HepG2 (cell line): ENCODE data around the gene PYGB. TPM values are rescaled to one million over a fixed set of nuclear protein-coding genes. Genes with fewer than 3 reads are reported as not detected.

Source experiments
- FOXC1 ChIP-seq: sonication (generic); formaldehyde crosslinking; IDR thresholded peaks from 2 replicates; pipeline ENCODE4 v1.8.0; 2022; ENCODE audit warnings: mild to moderate bottlenecking, missing genetic modification reagents, borderline replicate concordance
- HNF4A ChIP-seq: sonication (generic); formaldehyde crosslinking; IDR thresholded peaks from 2 replicates; pipeline ENCODE4 v1.4.0; 2020; ENCODE audit warnings: missing genetic modification reagents
- JARID2 ChIP-seq: sonication (generic); formaldehyde crosslinking; IDR thresholded peaks from 2 replicates; pipeline ENCODE4 v1.8.1; 2023; ENCODE audit warnings: missing genetic modification reagents, inconsistent platforms; ENCODE audit not compliant: insufficient replicate concordance
- PAF1 ChIP-seq: IDR thresholded peaks from 2 replicates; pipeline ENCODE4 v1.6.1; 2016; ENCODE audit warnings: missing genetic modification reagents, missing compliant biosample characterization
- PAWR ChIP-seq: sonication (generic); formaldehyde crosslinking; IDR thresholded peaks from 2 replicates; pipeline ENCODE4 v1.4.0; 2020; ENCODE audit warnings: missing genetic modification reagents, mild to moderate bottlenecking, borderline replicate concordance
- RBM22 ChIP-seq: fragments of 200-400 bp; formaldehyde crosslinking; optimal IDR thresholded peaks from 2 replicates; pipeline ENCODE3; 2017; ENCODE audit warnings: mild to moderate bottlenecking, low read length, moderate library complexity
- SMAD1 ChIP-seq: sonication (generic); formaldehyde crosslinking; IDR thresholded peaks from 2 replicates; pipeline ENCODE4 v1.4.0; 2020; ENCODE audit warnings: missing genetic modification reagents, low read depth, mild to moderate bottlenecking, borderline replicate concordance
- TAF1 ChIP-seq: sonication (generic); formaldehyde crosslinking; IDR thresholded peaks from 2 replicates; pipeline ENCODE4 v1.4.0; 2020; ENCODE audit warnings: missing genetic modification reagents
- TBX2 ChIP-seq: sonication (generic); formaldehyde crosslinking; IDR thresholded peaks from 2 replicates; pipeline ENCODE4 v1.5.0; 2020; ENCODE audit warnings: missing genetic modification reagents, mild to moderate bottlenecking, borderline replicate concordance
- ZNF292 ChIP-seq: sonication (generic); formaldehyde crosslinking; IDR thresholded peaks from 2 replicates; pipeline ENCODE4 v1.8.1; 2022; ENCODE audit warnings: mild to moderate bottlenecking, low read depth, missing genetic modification reagents, borderline replicate concordance
- ZNF296 ChIP-seq: sonication (generic); formaldehyde crosslinking; conservative IDR thresholded peaks from 2 replicates; pipeline ENCODE4 v1.5.0; 2020; ENCODE audit warnings: mild to moderate bottlenecking, missing genetic modification reagents
- ZNF543 ChIP-seq: sonication (generic); formaldehyde crosslinking; IDR thresholded peaks from 2 replicates; pipeline ENCODE4 v1.4.0; 2020; ENCODE audit warnings: mild to moderate bottlenecking, missing genetic modification reagents
- polyA plus RNA-seq, 8 experiments: library from polyadenylated mRNA; depleted of rRNA in 3 of 8; stranded (reverse) in 7 of 8; unstranded in 1 of 8; fragments of >200 nt; fragmentation: Illumina TruSeq in 4 of 8; extraction: Trizol in 4 of 8; gene quantifications; 2 replicates each; pipeline versions ENCODE4 v1.2.1 to v1.2.3, GENCODE V29; 2011 to 2016; ENCODE audit warnings: low read depth in 4 of 8, missing spikeins in 1 of 8, mixed read lengths in 1 of 8; ENCODE audit not compliant: insufficient read depth in 1 of 8
- total RNA-seq, 5 experiments: library from RNA; depleted of rRNA; stranded (reverse); fragments of >200 nt; fragmentation: Illumina TruSeq; extraction: Trizol; gene quantifications; 2 replicates each; pipeline ENCODE4 v1.2.3, GENCODE V29; 2016; ENCODE audit warnings: low read depth in 1 of 5
- TF ChIP-seq, protein P1 (sequence below): sonication (generic); formaldehyde crosslinking; IDR thresholded peaks from 2 replicates; pipeline ENCODE4 v1.4.0; 2020; ENCODE audit warnings: missing genetic modification reagents
- TF ChIP-seq, protein P2 (sequence below): sonication (generic); formaldehyde crosslinking; IDR thresholded peaks from 2 replicates; pipeline ENCODE4 v1.4.0; 2020; ENCODE audit warnings: missing genetic modification reagents
- TF ChIP-seq, protein P3 (sequence below): IDR thresholded peaks from 2 replicates; pipeline ENCODE4 v1.6.1; 2016; ENCODE audit warnings: missing compliant biosample characterization, missing genetic modification reagents, borderline replicate concordance

Gene PYGB
- total and polyA plus RNA-seq, 2 of the 13 experiments (the other 11 are each of a cell fraction or from before 2014, with no cell fraction given): 24.2 to 86.3 TPM

DNA sequence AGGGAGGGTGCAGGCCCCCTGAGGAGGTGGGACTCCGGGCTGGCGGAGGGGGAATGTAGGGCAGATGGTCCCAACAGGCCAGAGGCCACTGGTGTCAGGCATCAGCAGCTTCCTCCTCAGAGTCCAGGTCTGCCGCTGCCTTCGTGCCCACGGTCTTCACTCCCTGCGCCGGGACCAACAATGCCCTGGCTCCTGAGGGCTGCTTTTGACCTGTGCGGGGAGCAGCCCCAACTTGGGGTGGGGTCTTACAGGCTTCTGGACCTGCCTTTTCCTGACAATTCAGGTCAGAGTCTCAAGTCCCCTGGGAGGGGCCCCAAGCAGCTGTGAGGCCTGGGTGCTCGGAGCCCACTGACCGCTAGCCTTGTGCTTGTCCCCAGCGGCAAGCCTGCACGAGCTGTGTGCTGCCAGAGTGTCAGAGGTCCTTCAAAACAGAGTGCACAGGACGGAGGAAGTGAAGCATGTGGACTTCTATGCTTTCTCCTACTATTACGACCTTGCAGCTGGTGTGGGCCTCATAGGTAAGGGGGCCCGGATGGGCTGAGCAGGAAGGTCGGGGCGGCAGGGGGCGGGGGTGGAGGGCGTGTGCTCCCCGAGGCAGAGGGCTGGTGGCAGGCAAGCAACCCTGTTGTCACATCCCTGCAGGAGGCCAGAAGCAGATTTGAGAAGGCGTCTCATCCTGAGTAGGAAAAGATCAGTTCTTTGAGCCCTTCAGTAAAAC is 25.3 kb upstream of the PYGB start (continued):
- TF ChIP-seq TBX2 (peak; percentile 44; the same call in 1 of the 2 replicates), SMAD1 (CRISPR knock-in tag) (0 out of 2 replicates have a peak, but pooled peaks have one; percentile 48), HNF4A (CRISPR knock-in tag) (peak; percentile 33; the same call in 1 of the 2 replicates), ZNF296 (CRISPR knock-in tag) (peak; percentile 37; the same call in 1 of the 2 replicates), FOXC1 (CRISPR knock-in tag) (peak; percentile 42; the same call in 1 of the 2 replicates), ZNF292 (CRISPR knock-in tag) (peak; percentile 18; the same call in 1 of the 2 replicates), PAWR (0 out of 2 replicates have a peak, but pooled peaks have one; percentile 53), JARID2 (no peak), ZNF543 (no peak), RBM22 (peak; percentile 75), PAF1 (CRISPR knock-in tag) (0 out of 2 replicates have a peak, but pooled peaks have one; percentile 23), TAF1 (CRISPR knock-in tag) (peak; percentile 30; the same call in 1 of the 2 replicates)
- TF ChIP-seq, protein P1, sequence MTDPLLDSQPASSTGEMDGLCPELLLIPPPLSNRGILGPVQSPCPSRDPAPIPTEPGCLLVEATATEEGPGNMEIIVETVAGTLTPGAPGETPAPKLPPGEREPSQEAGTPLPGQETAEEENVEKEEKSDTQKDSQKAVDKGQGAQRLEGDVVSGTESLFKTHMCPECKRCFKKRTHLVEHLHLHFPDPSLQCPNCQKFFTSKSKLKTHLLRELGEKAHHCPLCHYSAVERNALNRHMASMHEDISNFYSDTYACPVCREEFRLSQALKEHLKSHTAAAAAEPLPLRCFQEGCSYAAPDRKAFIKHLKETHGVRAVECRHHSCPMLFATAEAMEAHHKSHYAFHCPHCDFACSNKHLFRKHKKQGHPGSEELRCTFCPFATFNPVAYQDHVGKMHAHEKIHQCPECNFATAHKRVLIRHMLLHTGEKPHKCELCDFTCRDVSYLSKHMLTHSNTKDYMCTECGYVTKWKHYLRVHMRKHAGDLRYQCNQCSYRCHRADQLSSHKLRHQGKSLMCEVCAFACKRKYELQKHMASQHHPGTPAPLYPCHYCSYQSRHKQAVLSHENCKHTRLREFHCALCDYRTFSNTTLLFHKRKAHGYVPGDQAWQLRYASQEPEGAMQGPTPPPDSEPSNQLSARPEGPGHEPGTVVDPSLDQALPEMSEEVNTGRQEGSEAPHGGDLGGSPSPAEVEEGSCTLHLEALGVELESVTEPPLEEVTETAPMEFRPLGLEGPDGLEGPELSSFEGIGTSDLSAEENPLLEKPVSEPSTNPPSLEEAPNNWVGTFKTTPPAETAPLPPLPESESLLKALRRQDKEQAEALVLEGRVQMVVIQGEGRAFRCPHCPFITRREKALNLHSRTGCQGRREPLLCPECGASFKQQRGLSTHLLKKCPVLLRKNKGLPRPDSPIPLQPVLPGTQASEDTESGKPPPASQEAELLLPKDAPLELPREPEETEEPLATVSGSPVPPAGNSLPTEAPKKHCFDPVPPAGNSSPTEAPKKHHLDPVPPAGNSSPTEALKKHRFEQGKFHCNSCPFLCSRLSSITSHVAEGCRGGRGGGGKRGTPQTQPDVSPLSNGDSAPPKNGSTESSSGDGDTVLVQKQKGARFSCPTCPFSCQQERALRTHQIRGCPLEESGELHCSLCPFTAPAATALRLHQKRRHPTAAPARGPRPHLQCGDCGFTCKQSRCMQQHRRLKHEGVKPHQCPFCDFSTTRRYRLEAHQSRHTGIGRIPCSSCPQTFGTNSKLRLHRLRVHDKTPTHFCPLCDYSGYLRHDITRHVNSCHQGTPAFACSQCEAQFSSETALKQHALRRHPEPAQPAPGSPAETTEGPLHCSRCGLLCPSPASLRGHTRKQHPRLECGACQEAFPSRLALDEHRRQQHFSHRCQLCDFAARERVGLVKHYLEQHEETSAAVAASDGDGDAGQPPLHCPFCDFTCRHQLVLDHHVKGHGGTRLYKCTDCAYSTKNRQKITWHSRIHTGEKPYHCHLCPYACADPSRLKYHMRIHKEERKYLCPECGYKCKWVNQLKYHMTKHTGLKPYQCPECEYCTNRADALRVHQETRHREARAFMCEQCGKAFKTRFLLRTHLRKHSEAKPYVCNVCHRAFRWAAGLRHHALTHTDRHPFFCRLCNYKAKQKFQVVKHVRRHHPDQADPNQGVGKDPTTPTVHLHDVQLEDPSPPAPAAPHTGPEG (CRISPR knock-in tag): no peak
- TF ChIP-seq, protein P2, sequence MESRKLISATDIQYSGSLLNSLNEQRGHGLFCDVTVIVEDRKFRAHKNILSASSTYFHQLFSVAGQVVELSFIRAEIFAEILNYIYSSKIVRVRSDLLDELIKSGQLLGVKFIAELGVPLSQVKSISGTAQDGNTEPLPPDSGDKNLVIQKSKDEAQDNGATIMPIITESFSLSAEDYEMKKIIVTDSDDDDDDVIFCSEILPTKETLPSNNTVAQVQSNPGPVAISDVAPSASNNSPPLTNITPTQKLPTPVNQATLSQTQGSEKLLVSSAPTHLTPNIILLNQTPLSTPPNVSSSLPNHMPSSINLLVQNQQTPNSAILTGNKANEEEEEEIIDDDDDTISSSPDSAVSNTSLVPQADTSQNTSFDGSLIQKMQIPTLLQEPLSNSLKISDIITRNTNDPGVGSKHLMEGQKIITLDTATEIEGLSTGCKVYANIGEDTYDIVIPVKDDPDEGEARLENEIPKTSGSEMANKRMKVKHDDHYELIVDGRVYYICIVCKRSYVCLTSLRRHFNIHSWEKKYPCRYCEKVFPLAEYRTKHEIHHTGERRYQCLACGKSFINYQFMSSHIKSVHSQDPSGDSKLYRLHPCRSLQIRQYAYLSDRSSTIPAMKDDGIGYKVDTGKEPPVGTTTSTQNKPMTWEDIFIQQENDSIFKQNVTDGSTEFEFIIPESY (CRISPR knock-in tag): peak; percentile 92
- TF ChIP-seq, protein P3, sequence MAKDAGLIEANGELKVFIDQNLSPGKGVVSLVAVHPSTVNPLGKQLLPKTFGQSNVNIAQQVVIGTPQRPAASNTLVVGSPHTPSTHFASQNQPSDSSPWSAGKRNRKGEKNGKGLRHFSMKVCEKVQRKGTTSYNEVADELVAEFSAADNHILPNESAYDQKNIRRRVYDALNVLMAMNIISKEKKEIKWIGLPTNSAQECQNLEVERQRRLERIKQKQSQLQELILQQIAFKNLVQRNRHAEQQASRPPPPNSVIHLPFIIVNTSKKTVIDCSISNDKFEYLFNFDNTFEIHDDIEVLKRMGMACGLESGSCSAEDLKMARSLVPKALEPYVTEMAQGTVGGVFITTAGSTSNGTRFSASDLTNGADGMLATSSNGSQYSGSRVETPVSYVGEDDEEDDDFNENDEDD (CRISPR knock-in tag): peak; percentile 6; the same call in 1 of the 2 replicates
